Liver (tissue), 3 donors: ENCODE results near the gene ITPKB.

Source experiments
- GABPA ChIP-seq, 2 donors: IDR thresholded peaks in 1 of 2; conservative IDR thresholded peaks in 1 of 2; 2 replicates each; pipeline ENCODE4 v1.6.1; 2016; ENCODE audit warnings: antibody characterized with exemption in 2 of 2, mild to moderate bottlenecking in 1 of 2, moderate library complexity in 1 of 2
- HNF4A ChIP-seq, 2 donors: conservative IDR thresholded peaks; 2 replicates each; pipeline ENCODE4 v1.6.1; 2016; ENCODE audit warnings: antibody characterized with exemption in 2 of 2, mild to moderate bottlenecking in 2 of 2
- JUND ChIP-seq, 2 donors: IDR thresholded peaks; 2 replicates each; pipeline ENCODE4 v1.6.1; 2016; ENCODE audit warnings: antibody characterized with exemption in 2 of 2
- NR2F2 ChIP-seq: IDR thresholded peaks from 2 replicates; pipeline ENCODE4 v1.6.1; 2016; ENCODE audit warnings: antibody characterized with exemption
- RAD21 ChIP-seq, 2 donors: IDR thresholded peaks; 2 replicates each; pipeline ENCODE4 v1.6.1; 2016; ENCODE audit warnings: antibody characterized with exemption in 2 of 2, mild to moderate bottlenecking in 2 of 2
- SP1 ChIP-seq: IDR thresholded peaks from 2 replicates; pipeline ENCODE4 v1.6.1; 2018; ENCODE audit warnings: antibody characterized with exemption, mild to moderate bottlenecking
- TAF1 ChIP-seq: conservative IDR thresholded peaks from 2 replicates; pipeline ENCODE4 v1.6.1; 2016; ENCODE audit warnings: antibody characterized with exemption, mild to moderate bottlenecking
- TF ChIP-seq, protein P1 (sequence below): fragments of 150-350 bp; IDR thresholded peaks from 2 replicates; pipeline ENCODE4 v1.5.1; 2017; ENCODE audit warnings: improper control_type of control experiment, low read depth, low read length; ENCODE audit not compliant: missing input control
- TF ChIP-seq, protein P2 (sequence below): IDR thresholded peaks from 2 replicates; pipeline ENCODE4 v1.6.1; 2016; ENCODE audit warnings: antibody characterized with exemption
- donor health status: healthy.
- donor health status: healthy.

DNA sequence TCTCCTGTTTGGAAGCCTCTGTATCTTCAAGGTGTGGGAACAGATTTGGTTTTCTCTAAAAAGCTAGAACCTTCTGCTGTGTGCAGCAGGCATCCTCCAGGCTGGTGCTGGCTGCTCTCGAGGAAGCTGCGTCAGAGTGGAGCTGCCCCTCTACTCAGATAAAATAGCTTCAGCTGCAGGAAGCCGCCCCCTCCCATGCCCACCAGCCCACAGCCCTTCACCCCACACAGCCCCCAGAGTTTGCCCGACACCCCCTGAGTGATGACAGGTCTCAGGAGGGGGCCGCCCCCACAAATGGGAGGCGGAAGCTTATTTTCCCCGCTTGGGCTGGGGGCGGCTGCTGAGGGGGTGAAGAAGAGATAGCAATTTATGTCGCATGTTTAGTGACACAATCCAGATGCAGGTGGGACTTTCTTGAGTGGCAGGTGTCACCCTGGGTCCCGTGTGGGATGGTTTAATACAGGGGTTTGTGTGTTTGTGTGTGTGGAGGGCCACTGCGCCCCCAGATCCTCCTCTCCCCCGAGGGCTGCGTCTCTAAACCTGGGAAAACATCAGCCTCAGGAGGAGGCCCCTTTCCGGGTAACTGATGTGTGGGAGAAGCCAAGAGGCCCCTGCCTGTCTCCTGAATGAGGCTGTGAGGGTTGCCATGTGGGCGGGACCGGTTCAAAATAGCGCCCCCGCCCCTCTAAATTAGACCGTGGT, 135.1 kb downstream of the ITPKB start:
- TF ChIP-seq, protein P1, sequence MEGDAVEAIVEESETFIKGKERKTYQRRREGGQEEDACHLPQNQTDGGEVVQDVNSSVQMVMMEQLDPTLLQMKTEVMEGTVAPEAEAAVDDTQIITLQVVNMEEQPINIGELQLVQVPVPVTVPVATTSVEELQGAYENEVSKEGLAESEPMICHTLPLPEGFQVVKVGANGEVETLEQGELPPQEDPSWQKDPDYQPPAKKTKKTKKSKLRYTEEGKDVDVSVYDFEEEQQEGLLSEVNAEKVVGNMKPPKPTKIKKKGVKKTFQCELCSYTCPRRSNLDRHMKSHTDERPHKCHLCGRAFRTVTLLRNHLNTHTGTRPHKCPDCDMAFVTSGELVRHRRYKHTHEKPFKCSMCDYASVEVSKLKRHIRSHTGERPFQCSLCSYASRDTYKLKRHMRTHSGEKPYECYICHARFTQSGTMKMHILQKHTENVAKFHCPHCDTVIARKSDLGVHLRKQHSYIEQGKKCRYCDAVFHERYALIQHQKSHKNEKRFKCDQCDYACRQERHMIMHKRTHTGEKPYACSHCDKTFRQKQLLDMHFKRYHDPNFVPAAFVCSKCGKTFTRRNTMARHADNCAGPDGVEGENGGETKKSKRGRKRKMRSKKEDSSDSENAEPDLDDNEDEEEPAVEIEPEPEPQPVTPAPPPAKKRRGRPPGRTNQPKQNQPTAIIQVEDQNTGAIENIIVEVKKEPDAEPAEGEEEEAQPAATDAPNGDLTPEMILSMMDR = no peak
- TF ChIP-seq HNF4A (conservative IDR thresholded peaks at IDR 0.05) (no peak), RAD21 (IDR thresholded peaks at IDR 0.05) (no peak), GABPA (IDR thresholded peaks at IDR 0.05 in 1 of 2, conservative IDR thresholded peaks at IDR 0.05 in 1 of 2) (no peak), SP1 (no peak), JUND (IDR thresholded peaks at IDR 0.05) (no peak), NR2F2 (no peak), TAF1 (no peak)
- TF ChIP-seq, protein P2, sequence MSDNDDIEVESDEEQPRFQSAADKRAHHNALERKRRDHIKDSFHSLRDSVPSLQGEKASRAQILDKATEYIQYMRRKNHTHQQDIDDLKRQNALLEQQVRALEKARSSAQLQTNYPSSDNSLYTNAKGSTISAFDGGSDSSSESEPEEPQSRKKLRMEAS = no peak
